ENCODE data around the gene ATXN1. TPM values are rescaled to one million over a fixed set of nuclear protein-coding genes. Genes with fewer than 3 reads are reported as not detected.
"Not testable (repeated sequence)": the region's sequence is repeated elsewhere in the genome, so short reads cannot be mapped to it uniquely, and the experiment has no call there.

Gene ATXN1
- total RNA-seq, 4 donors from 2014 or later: 48.7 to 166 (median 105) TPM

DNA sequence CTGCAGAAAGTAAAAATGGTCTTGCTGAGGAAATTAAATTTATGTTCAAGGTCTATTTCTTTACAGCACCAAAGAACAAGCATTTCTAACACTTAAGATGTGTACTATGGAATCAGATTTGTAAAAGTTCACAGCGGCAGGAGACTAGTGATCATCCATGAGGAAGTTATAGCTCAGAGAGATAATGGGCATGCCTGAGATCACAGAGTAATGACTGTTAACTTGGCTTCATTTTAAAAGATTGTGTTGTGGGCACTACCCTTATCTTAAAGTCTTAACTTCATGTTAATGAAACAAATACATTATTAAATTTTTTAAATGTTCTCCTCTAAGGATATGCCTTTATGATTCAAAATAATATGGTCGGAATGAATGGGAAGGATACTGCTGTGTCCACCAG lies 354.3 kb downstream of the ATXN1 start:
- TF ChIP-seq POLR2AphosphoS5 (IDR thresholded peaks at IDR 0.05) (no peak), POLR2A (IDR thresholded peaks at IDR 0.05) (no peak)
- TF ChIP-seq, protein P1, sequence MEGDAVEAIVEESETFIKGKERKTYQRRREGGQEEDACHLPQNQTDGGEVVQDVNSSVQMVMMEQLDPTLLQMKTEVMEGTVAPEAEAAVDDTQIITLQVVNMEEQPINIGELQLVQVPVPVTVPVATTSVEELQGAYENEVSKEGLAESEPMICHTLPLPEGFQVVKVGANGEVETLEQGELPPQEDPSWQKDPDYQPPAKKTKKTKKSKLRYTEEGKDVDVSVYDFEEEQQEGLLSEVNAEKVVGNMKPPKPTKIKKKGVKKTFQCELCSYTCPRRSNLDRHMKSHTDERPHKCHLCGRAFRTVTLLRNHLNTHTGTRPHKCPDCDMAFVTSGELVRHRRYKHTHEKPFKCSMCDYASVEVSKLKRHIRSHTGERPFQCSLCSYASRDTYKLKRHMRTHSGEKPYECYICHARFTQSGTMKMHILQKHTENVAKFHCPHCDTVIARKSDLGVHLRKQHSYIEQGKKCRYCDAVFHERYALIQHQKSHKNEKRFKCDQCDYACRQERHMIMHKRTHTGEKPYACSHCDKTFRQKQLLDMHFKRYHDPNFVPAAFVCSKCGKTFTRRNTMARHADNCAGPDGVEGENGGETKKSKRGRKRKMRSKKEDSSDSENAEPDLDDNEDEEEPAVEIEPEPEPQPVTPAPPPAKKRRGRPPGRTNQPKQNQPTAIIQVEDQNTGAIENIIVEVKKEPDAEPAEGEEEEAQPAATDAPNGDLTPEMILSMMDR (IDR thresholded peaks at IDR 0.05): no peak
- peaks cover 16 to 61% (median 22%) of the 10 kb centered on the region in 4 donors for H3K4me1 ChIP-seq
- no peaks in the 10 kb centered on the region for H3K27me3 ChIP-seq
- H3K9me3 ChIP-seq: no peaks in the 10 kb centered on the region
- 66 to 69% methylated on average over 2 of the region's 2 CpGs for WGBS, 2 donors (ENCODE audit: low coverage in 1 of 2)
- no peak overlapping the region for H3K4me3 ChIP-seq
- DNase-seq: no peak
- intact Hi-C loops (cut with DNase I; ENCODE audit: low total_unique reads): loop anchor here (5.0 kb wide), 1 partner anchor 70 kb away; no protein-coding TSS in a partner anchor
- in situ Hi-C loops (cut with MboI; ENCODE audit: low pct_ligation_motif_present in 1 of 4, low pct_unique_long_range_greater_than_20kb in 1 of 4, low sequenced_read_pairs in 3 of 4): loop anchor here in 2 of 4 donors (10.0 kb wide), 1 partner anchor 72 kb away; no protein-coding TSS in a partner anchor
- no peaks in the 10 kb centered on the region for H3K36me3 ChIP-seq
- peak overlapping the region in 3 of 4 donors; percentile 22 to 55 (median 34) for H3K27ac ChIP-seq

GRCh38 chr6:16406538-16406937 lies 354.7 kb downstream of the ATXN1 start:
- in situ Hi-C loops (cut with MboI; ENCODE audit: low pct_ligation_motif_present in 1 of 4, low pct_unique_long_range_greater_than_20kb in 1 of 4, low sequenced_read_pairs in 3 of 4) (loop anchor here in 2 of 4 donors (10.0 kb wide), 1 partner anchor 72 kb away; no protein-coding TSS in a partner anchor), intact Hi-C loops (cut with DNase I; ENCODE audit: low total_unique reads) (loop anchor here (5.0 kb wide), 1 partner anchor 69 kb away; no protein-coding TSS in a partner anchor)
- not testable (repeated sequence) for H3K27me3 ChIP-seq, H3K4me3 ChIP-seq, H3K9me3 ChIP-seq, H3K36me3 ChIP-seq, DNase-seq
- Histone ChIP-seq H3K4me1 (peaks cover 16 to 61% (median 22%) of the 10 kb centered on the region in 4 donors), H3K27ac (peak overlapping the region in 3 of 4 donors; percentile 22 to 55 (median 34))
- 55 to 62% methylated on average over 4 of the region's 4 CpGs for WGBS, 2 donors (ENCODE audit: low coverage in 1 of 2)

DNA sequence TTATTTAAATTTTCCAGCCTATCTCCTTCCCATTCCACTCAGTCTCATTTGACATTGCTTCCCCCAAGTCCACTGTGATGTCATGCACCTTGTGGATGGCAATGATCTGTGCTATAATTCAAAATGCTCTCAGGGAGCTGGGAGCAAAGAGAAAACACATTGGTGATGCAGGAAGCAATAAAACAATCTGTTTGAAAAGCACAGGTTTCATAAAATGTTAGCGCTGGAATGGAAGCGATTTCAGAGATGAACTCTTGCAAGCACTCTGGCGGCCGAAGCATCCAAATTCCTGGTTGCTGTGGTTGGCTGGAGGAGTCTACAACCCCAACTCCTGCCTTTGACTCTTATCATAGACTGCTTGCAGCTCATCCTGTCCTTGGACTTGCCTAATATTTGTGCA lies 355.9 kb downstream of the ATXN1 start:
- intact Hi-C loops (cut with DNase I; ENCODE audit: low total_unique reads): loop anchor here (5.0 kb wide), 1 partner anchor 68 kb away; no protein-coding TSS in a partner anchor
- 52% methylated on average over 4 of the region's 4 CpGs; no CpG with 5 or more reads in 1 of the 2 donors for WGBS, 2 donors (ENCODE audit: low coverage in 1 of 2)

GRCh38 chr6:16404456-16404855 lies 356.8 kb downstream of the ATXN1 start:
- H3K36me3 ChIP-seq: no peaks in the 10 kb centered on the region
- intact Hi-C loops (cut with DNase I; ENCODE audit: low total_unique reads): no loop called here
- H3K4me3 ChIP-seq: no peak overlapping the region
- H3K27ac ChIP-seq: peak overlapping the region in 3 of 4 donors; percentile 36 to 58 (median 42)
- DNase-seq: no peak
- H3K27me3 ChIP-seq: no peaks in the 10 kb centered on the region
- in situ Hi-C loops (cut with MboI; ENCODE audit: low pct_ligation_motif_present in 1 of 4, low pct_unique_long_range_greater_than_20kb in 1 of 4, low sequenced_read_pairs in 3 of 4): loop anchor here in 2 of 4 donors (10.0 kb wide), 1 partner anchor 70 kb away; no protein-coding TSS in a partner anchor
- H3K4me1 ChIP-seq: peaks cover 16 to 59% (median 24%) of the 10 kb centered on the region in 4 donors
- H3K9me3 ChIP-seq: no peaks in the 10 kb centered on the region
- 87% methylated on average over 15 of the region's 15 CpGs; no CpG with 5 or more reads in 1 of the 2 donors for WGBS, 2 donors (ENCODE audit: low coverage in 1 of 2)
- TF ChIP-seq, protein P1 (IDR thresholded peaks at IDR 0.05): no peak
- TF ChIP-seq POLR2AphosphoS5 (IDR thresholded peaks at IDR 0.05): no peak
- TF ChIP-seq POLR2A (IDR thresholded peaks at IDR 0.05): no peak
- TF ChIP-seq EP300 (IDR thresholded peaks at IDR 0.05; ENCODE audit: low read depth): no peak

More for the DNA sequence above, 355.9 kb downstream of the ATXN1 start:
- Histone ChIP-seq H3K27me3 (no peaks in the 10 kb centered on the region), H3K36me3 (no peaks in the 10 kb centered on the region), H3K27ac (peak overlapping the region in 3 of 4 donors; percentile 42 to 58 (median 55)), H3K4me1 (peaks cover 16 to 64% (median 22%) of the 10 kb centered on the region in 4 donors), H3K9me3 (no peaks in the 10 kb centered on the region), H3K4me3 (no peak overlapping the region)
- DNase-seq: no peak
- TF ChIP-seq, protein P1 (IDR thresholded peaks at IDR 0.05): no peak
- TF ChIP-seq EP300 (IDR thresholded peaks at IDR 0.05; ENCODE audit: low read depth) (no peak), POLR2AphosphoS5 (IDR thresholded peaks at IDR 0.05) (no peak), POLR2A (IDR thresholded peaks at IDR 0.05) (no peak)
- in situ Hi-C loops (cut with MboI; ENCODE audit: low pct_ligation_motif_present in 1 of 4, low pct_unique_long_range_greater_than_20kb in 1 of 4, low sequenced_read_pairs in 3 of 4): loop anchor here in 2 of 4 donors (10.0 kb wide), 1 partner anchor 71 kb away; no protein-coding TSS in a partner anchor

Data from transverse colon (tissue), 4 donors.